Suppressor macrophage treated with lipopolysaccharide for 1 hour (primary cell): Measurements from ENCODE around the gene EBF3.

Experiments
- DNase-seq, 3 donors: peaks; one replicate each; pipeline ENCODE4 v3.0.0-alpha.2; 2020 to 2022

EBF3 gene

DNA sequence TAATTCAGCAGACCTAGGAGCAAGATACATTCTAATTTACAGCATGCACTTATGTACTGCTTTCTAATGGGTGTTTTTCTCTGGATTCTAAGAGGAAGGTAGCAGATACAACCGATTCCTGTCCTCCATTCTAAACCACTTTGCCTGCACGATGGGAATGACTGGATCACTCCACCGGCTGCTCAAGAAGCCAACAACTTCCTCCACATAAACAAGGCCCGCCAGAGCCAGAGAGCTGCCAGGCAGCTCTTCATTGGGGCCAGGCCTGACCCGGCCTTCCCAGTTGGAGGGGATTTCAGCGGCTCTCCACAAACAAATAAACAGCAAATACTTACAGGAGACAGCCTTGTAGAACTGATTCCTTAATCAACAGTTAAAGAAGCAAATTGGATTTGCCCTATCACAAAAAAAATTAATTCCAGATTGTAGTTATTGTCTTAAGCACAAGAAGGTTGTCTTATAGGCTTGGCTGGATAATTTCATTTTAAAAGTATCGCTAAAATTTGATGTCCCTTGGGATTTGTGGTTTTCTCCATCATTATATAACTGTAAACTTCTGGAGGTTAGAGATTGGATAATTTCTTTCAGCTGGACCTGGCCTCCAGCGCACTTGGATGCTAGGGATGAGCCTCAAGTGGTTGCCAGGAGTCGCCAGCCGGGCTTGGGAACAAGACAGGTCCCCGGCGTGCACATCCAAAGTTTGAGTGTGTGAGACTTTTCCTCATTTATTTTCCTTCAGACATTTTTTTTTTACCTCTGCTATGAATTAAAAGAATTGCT, 20.9 kb downstream of the EBF3 start:
- no peak for DNase-seq

- DNase-seq, result no peak
Measured at GRCh38 chr10:129942391-129942790, 21.7 kb downstream of the EBF3 start.

- no peak for DNase-seq
Measured at GRCh38 chr10:129942019-129942277, 22.1 kb downstream of the EBF3 start.

GRCh38 chr10:129941199-129942018, 22.7 kb downstream of the EBF3 start:
- DNase-seq, result no peak

DNA sequence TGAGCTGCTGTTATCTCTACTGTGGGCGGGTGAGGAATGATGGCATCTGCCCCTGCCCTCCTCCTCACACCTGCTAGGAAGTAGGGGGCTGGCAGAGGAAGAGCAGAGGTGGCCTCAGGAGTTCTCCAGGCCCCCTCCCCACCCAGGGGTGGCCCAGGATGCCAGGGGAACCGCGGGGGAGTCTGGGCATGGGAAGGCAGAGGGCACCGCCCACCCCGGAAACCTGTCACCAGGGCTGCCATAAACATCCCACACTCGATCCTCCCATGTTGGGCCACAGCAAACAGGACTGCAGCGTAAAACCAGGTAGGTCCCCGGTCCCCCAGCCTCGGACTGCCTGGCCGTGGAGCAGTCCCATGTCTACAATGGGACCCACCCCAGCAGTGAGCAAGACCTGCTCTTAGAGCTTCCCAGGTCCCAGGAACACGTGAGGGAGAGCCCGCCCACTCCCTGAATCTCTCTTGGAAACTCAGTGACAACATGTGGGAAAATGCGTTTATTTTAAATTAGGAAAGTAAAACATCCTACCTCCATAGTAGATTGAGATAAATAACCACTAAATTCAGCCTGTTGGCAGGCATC, 23.4 kb downstream of the EBF3 start:
- DNase-seq, result no peak

GRCh38 chr10:129939416-129940275, 24.4 kb downstream of the EBF3 start:
- no peak for DNase-seq

GRCh38 chr10:129938460-129938859, 25.6 kb downstream of the EBF3 start:
- DNase-seq, result no peak

GRCh38 chr10:129937351-129937751, 26.7 kb downstream of the EBF3 start:
- DNase-seq, result no peak

DNA sequence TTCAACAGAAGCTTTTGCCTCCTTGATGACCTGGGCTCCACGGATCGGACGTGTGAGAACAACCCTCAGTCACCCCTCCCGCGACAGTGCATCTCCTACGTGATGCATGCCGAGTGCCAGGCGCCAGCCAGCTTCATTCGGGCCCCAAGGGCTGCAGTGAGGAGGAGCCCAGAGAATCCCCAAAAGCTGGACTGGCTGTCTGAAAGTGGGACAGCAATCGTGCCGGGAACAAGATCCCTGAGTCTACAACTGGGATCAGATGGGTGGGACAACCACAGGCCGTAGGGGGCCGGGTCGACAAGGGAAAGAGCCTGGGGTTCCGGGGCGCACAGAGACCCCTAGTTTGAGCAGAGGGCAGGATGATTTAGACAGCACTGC, 27.2 kb downstream of the EBF3 start:
- no peak for DNase-seq

DNA sequence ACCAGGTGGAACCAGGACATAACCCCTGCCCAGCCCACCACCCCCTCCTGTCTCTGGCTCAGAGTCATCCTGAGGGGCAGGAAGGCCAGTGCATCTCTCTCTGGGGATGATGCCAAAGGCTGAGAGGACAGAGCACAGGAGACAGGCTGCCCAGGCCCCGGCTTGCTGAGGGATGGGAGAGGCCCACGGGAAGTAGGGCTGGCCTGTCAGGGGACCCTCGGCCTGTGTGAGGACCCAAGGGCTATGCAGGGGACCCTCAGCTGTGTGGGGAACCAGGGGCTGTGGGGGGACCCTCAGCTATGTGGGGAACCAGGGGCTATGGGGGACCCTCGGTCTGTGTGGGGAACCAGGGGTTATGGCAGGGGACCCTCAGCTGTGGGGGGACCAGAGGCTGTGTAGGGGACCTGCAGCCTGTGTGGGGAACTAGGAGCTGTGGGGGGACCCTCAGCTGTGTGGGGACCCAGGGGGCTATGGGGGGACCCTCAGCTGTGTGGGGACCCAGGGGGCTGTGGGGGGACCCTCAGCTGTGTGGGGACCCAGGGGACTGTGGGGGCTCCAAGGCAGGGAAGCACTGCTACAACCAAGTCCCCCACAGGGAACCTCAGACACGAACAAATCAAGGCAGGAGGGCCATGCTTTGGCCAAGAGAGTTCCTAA, 27.7 kb downstream of the EBF3 start:
- DNase-seq, result no peak

DNA sequence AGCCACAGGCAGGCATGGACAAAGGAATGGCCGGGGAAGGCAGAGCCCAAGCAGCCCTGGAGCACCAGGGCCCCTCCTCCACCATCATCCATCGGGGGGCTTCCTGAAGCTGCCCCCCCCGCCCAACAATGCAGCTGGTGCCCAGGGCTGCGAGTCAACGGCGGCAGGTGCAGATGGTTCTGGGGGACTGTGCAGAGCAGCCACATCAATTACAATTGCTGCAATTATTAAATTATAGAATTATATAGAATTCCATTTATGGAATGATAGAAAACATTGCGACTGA, 28.3 kb downstream of the EBF3 start:
- no peak for DNase-seq

DNA sequence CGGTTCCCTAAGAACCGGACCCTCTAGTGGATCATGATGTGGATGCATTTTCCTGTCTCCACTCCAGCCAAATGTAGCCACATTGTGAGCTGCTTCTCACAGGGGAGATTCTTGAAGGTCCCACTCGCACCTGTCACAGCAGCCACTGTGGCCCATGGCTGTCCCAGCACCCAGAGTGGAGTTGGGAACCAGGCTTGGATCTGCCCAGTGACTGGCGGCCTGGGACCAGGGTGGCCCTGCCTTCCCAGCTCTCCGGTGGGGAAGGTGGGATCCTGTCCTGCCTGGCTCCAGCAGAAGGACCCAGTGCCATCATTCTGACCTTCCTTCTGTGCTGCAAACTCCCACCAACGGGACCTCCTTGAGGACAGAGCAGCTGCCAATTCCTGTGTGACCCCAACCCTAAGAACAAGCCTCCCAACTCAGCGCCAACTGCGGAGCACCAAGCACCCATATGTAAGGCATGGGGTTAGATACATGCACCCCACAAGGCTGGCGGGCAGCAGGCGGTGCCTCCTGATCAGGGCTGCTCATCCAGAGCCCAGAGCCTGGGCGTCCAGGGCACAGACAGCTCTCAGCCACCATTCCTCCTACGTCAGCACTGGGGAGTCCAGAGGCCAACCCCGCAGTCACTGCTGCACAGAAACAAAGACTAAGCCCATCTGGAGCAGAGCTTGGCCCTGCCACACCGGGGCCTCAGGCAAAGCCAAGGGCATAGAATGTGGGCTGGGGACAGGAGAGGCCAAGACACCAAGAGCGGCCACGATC, 28.8 kb downstream of the EBF3 start:
- DNase-seq, result no peak

DNA sequence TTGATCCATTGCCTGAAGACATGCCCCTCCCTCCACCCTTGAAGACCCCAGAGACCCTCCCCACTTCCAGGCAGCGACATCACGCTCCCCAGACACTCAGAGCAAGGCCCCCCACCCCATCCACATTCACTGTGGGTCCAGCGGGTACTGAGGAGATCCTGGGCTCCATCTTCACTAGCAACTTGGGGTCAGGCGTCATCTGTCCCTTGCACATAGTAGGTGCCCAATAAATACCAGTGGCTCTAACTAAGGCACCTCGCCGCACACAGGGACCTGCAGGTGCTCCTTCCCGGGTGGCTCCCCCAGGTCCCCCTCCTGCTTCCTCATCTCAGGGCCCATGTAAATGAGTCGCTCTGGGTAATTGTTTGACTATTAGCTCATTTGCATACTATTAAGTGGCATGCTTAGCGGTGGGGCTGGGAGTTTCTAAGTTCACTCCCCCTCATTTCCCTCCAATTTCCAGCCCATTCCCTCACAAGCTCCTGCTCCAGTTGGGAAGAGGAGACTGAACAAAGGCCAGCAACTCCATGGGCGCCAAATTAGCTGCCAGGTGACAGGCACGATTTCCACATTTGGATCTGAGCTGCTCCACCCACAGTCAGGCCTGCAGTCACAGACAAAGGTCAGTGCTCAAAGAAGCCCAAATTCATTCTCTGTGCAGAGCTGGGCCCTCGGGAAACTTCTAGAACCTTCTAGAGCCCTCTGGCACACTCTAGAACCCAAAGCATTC, 29.7 kb downstream of the EBF3 start:
- DNase-seq, result no peak

- DNase-seq, result no peak
Measured at GRCh38 chr10:129933456-129934092, 30.5 kb downstream of the EBF3 start.

GRCh38 chr10:129932751-129933433, 31.2 kb downstream of the EBF3 start:
- no peak for DNase-seq

DNA sequence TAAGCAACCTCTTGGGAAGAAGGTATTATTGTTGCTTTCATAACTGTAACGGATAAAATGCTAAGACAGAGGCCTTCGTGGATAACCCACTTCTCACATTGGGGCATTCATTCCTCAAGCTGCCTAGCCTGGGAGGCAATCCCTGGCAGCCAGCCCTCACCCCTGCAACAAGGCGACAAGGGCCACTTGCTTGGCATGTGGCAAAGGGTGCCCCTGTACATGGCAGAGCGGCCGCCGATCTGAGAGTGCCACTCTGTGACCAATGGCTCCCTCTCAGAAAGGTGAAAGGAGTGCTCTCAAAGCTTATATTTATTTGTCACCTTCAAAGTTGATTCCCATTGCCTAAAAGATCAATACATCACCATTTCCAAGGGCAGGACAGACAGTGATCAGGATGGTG, 31.9 kb downstream of the EBF3 start:
- DNase-seq, result no peak

- no peak for DNase-seq
Measured at GRCh38 chr10:129929343-129930292, 34.5 kb downstream of the EBF3 start.

- no peak for DNase-seq
Measured at GRCh38 chr10:129927351-129928120, 36.5 kb downstream of the EBF3 start.
